CD4-positive, alpha-beta T cell treated with Interleukin-15 for 4 hours (primary cell): ENCODE measurements around the gene HLCS.

Experiments used
- DNase-seq: peaks from one replicate; pipeline ENCODE4 v3.0.0-alpha.2; 2020; ENCODE audit warnings: low spot score

HLCS gene

GRCh38 chr21:36773117-36773516, 193.4 kb downstream of the HLCS start:
- DNase-seq: no peak

GRCh38 chr21:36769051-36769839, 197.2 kb downstream of the HLCS start:
- DNase-seq: no peak

- no peak for DNase-seq
These were observed 198.0 kb downstream of the HLCS start for GRCh38 chr21:36768496-36768895.

- no peak for DNase-seq
These were observed 199.4 kb downstream of the HLCS start for GRCh38 chr21:36767096-36767495.

DNA sequence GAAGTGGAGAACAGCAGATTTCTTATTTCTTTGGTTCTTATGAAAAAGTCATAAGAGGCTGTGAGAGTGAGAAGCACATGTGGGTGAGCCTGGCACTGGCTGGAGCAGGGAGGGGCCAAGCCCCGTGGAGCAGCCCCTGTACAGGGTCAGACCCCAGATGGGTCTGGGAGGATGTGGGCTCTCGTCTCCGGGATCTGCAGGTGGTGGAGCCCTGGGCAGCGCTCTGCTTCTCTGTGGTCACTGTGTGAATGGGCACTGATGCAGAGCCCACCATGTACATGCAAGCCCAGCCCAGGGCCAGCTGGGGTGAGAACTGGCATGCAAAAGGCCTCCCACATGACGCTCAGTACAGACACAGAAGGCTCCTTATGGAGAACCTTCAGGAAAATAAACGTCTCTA, 200.0 kb downstream of the HLCS start:
- DNase-seq: no peak

DNA sequence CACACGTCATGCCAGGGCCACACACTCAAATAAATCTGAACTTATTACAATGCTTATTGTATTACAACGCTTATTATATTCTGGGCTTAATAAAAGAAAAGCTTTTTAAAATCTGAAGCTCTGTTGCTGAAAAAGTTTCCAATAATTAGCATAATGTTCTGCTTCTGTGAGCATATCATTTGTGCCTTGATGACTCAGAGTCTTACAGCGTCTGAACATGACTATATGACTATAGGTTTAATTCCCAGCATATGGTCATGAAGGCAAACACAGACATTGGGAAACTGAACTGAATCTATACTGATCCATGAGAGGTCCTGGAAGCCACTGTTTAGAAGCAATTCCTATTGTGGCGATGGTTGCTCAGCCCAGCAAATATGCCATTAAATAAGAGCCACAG, 201.2 kb downstream of the HLCS start:
- no peak for DNase-seq

DNA sequence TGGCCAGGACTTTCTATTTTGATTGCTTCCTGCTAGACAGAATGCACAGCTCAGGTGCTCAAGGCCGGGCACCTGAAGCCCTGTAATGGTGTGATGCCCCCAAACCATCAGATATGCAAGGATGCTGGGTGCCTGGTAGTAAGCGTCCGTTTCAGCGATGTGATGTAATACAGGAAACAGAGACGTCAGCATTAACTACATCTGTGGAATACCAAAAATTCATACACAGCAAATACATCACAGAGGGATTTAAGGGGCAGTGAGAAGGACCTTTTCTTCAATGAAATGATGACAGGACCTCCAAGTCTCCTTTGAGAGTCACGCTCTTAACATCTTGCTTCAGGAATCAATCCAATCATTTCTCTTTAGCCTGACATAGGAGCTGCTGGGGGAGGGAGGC, 203.2 kb downstream of the HLCS start:
- no peak for DNase-seq

DNA sequence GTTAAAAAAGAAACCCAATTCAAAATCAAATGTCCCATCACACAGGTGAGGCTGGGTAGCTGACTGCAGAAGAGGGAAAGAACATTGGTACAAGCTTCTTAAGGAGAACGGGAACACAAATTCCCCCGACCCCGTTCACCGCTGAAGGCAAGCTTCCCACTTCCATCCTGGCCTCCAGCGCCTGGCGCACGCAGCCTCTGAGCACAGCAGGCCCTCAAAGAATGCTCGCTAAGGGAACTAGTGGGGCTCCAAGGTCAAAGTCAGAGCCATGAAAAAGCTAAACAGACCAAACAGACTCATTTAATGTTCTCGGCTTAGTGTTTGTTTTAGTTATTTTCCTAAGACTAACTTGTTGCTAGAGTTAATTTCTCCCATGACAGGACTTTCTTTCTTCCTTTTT, 203.8 kb downstream of the HLCS start:
- no peak for DNase-seq

DNA sequence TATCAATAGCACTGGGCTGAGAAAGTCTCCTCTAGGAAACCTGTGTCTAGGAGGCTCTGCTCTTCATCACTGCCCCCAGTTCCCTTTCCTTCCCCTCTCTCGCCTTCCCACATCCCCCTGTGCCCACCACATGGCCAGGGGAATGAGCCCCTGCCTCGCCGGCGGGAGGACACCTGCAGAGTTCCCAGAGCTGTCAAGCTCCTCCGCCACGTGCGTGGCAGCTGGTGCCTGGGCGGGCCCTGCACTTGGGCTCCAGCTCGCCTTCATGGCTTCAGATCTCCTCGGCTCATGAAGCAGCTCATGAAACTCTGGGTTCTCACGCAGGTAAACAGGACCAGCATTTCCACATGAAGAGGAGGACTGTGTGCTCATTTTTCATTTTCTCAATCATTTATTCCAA, 204.8 kb downstream of the HLCS start:
- DNase-seq: no peak

DNA sequence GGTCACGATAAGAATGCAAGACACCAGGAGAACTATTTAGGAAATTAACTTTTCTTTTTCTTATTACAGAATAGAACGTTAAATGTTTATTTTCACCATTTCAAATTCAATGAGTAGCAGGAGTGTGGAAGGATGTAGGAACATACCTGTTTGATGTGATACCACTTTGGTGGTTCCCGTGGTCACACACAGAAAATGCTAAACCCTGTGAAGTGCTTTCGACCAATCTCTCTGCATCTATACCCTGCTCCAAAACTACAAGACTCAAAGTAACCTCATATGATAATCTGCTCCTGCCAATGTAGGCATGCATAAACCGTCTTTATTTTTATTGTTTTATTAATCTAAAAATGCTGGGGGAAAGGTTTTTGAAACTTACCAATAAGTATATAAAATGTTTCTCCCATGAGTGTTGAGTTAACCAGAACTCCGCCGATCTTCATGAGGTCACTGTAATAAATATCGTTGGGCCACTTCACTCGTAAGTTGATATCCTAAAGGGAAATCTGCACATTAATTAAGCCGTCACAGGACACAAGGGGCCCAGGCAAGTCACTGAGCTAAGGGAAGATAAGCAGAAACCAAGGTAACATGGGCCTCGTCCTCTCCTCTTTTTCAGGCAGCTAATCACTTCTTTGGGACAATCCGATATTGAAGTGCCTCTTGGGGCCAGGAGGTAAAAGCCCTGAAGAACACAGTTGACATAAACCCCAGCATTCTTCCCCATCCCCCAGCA, 207.0 kb downstream of the HLCS start:
- DNase-seq: no peak

DNA sequence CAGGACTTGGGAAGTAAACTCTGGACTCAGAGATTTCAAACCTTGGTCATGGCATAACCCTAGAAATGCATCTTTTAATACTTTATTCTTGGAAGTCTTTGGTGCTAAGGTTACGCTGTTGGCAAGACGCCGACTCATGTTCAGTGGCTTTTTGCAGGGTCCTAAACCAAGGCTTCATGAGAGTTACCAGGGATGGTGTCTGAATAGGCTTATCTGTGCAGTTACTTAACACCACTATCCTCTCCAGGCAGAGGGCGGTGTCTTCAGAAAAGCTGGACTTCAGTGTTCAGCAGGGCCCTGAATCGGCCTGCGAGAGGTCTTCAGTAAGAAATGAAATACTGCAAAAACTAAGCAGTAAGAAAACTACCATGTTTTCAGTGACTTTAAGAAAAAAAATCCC, 209.3 kb downstream of the HLCS start:
- no peak for DNase-seq

GRCh38 chr21:36756527-36756926, 209.9 kb downstream of the HLCS start:
- no peak for DNase-seq

GRCh38 chr21:36754241-36754898, 212.1 kb downstream of the HLCS start:
- no peak for DNase-seq

DNA sequence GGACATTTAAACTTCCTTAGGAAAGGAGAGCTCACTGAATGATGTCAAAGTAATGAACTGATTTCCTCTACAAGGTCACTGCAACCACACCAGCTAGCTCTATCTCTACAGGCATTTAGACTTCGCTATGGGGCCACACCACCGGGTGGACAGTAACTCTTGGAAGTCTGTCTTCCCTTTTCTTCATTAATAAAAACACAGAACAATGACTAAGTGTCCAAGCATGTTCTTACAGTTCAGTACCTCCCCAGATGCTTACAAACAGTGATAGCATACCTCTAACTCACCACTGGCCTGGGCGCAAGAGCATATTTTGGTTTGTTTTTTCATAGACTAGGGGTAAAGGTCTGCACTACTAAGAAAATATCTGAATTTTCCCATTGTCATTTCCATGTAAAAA, 212.9 kb downstream of the HLCS start:
- DNase-seq: no peak

DNA sequence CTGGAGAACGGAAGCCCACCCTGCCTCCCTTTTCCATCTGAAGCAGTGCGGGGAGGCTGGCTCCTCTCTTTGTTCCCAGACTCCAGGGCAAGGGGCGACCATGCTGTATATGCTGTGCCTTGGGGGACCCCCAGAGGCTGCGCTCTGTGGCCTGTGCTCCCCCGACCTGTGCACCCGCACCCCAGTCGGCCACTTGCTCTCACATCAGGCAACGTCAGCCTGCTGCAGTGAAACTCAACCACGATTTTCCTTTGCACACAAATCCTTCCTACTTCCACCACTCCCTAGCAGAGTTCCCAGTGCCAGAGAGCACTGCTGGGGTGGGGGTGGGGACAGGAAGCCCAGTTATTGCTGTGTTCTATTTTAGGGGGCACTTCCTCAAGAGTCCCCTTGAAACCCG, 215.1 kb downstream of the HLCS start:
- DNase-seq: no peak

GRCh38 chr21:36750576-36750959, 215.9 kb downstream of the HLCS start:
- no peak for DNase-seq

DNA sequence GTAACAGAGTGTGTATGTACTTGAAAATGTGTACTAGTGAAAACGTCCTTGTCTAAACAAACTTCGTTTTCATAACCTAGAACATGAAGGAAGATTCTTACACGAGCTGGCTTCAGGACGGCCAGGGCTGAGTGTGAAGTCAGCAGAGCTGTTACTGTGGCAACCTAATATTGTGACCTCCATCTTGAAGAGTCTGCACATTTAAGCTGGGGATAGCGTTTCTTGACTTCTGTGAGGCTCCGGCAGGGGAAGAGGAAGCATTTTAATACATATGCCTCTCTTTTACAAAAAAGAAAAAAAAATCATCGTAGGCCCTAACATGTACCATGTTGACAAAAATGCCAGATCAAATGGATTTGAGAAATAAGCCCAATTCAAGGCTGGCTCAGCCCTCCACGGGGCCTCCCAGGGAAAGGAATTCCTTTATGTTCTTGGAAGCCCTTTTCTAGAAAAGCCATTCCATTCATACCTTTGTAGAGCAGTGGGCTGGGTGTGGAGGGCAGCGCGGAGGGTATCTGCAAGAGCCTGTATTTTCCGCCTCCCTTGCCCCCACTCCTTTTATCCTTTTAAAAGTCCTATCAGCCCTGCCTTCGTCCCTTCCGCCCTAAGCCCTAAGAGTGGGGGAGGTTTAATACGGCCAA, 216.4 kb downstream of the HLCS start:
- no peak for DNase-seq

DNA sequence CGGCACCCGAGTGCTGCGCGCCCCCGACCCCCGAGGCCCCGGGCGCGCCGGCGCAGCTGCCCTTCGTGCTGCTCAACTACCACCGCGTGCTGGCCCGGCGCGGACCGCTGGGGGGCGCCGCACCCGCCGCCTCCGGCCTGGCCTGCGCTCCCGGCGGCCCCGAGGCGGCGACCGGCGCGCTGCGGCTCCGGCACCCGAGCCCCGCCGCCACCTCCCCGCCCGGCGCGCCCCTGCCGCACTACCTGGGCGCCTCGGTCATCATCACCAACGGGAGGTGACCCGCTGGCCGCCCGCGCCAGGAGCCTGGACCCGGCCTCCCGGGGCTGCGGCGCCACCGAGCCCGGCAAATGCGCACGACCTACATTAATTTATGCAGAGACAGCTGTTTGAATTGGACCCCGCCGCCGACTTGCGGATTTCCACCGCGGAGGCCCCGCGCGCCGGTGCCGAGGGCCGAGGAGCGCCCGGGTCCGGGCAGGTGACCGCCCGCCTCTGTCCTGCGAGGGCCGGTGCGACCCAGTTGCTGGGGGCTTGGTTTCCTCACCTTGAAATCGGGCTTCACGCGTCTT, 218.6 kb downstream of the HLCS start:
- no peak for DNase-seq

GRCh38 chr21:36747041-36747814, 219.2 kb downstream of the HLCS start:
- DNase-seq: no peak

DNA sequence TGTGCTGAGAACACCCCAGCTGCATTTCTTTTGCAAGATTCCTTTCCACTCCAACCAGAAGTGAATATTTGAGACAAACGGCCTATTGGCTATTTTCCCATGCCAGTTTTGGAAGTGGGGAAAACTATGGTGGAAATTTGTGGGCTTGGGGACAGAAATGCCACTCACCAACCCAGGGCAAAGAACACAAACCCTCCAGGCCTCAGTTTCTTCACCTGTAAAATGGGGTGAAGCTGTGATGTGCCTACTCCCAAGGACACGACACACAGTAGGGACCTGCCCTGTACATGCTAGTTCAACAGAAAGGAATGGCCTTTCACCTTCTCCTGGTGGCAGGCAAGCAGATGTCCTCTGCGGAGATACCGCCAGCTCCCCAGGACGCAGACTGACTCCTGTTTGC, 221.0 kb downstream of the HLCS start:
- DNase-seq: no peak

DNA sequence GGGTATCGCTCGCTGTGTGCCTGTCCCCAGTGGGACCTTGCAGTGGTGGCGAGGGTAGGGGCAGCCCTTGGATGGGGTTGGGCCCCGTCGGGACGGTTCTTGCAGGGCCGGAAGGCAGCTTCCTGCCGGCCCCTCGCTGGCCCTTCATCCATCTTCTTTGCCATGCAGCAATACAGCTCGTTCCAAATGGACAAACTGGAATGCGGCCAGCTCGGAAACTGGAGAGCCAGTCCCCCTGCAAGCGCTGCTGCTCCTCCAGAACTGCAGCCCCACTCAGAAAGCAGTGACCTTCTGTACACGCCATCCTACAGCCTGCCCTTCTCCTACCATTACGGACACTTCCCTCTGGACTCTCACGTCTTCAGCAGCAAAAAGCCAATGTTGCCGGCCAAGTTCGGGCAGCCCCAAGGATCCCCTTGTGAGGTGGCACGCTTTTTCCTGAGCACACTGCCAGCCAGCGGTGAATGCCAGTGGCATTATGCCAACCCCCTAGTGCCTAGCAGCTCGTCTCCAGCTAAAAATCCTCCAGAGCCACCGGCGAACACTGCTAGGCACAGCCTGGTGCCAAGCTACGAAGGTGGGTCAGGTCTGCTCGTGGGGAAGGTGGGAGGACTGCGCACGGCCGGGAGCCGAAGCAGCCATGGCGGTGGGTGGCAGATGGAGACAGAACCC, 221.8 kb downstream of the HLCS start:
- no peak for DNase-seq
